WTC11 (cell line): ENCODE measurements around the gene HDAC1.

ENCODE experiments used
- CREB1 ChIP-seq: sonication (generic); formaldehyde crosslinking; IDR thresholded peaks from 2 replicates; pipeline ENCODE4 v1.8.0; 2023; ENCODE audit warnings: mild to moderate bottlenecking, missing genetic modification reagents
- ETV6 ChIP-seq: sonication (generic); formaldehyde crosslinking; IDR thresholded peaks from 2 replicates; pipeline ENCODE4 v1.8.1; 2022; ENCODE audit warnings: mild to moderate bottlenecking, missing genetic modification reagents
- FOXJ3 ChIP-seq: sonication (generic); formaldehyde crosslinking; IDR thresholded peaks from 2 replicates; pipeline ENCODE4 v1.9.0; 2021; ENCODE audit warnings: missing genetic modification reagents, mild to moderate bottlenecking, borderline replicate concordance
- OVOL2 ChIP-seq: fragments of 250-450 bp; sonication (Bioruptor Pico); IDR thresholded peaks from 2 replicates; pipeline ENCODE4 v1.9.0; 2021; ENCODE audit warnings: mild to moderate bottlenecking, borderline replicate concordance
- TEAD4 ChIP-seq: sonication (generic); formaldehyde crosslinking; IDR thresholded peaks from 2 replicates; pipeline ENCODE4 v1.8.0; 2022; ENCODE audit warnings: mild to moderate bottlenecking, missing genetic modification reagents
- ZBTB21 ChIP-seq: sonication (generic); formaldehyde crosslinking; IDR thresholded peaks from 2 replicates; pipeline ENCODE4 v1.8.1; 2023; ENCODE audit warnings: mild to moderate bottlenecking, missing genetic modification reagents, borderline replicate concordance
- ZNF281 ChIP-seq: sonication (generic); formaldehyde crosslinking; IDR thresholded peaks from 2 replicates; pipeline ENCODE4 v1.8.0; 2023; ENCODE audit warnings: mild to moderate bottlenecking, missing genetic modification reagents
- TF ChIP-seq, protein P1 (sequence below): fragments of 200-600 bp; IDR thresholded peaks from 2 replicates; pipeline ENCODE4 v1.8.0; 2022; ENCODE audit warnings: antibody characterized with exemption
- TF ChIP-seq, protein P2 (sequence below): sonication (generic); formaldehyde crosslinking; IDR thresholded peaks from 2 replicates; pipeline ENCODE4 v1.8.0; 2022; ENCODE audit warnings: mild to moderate bottlenecking, missing genetic modification reagents

DNA sequence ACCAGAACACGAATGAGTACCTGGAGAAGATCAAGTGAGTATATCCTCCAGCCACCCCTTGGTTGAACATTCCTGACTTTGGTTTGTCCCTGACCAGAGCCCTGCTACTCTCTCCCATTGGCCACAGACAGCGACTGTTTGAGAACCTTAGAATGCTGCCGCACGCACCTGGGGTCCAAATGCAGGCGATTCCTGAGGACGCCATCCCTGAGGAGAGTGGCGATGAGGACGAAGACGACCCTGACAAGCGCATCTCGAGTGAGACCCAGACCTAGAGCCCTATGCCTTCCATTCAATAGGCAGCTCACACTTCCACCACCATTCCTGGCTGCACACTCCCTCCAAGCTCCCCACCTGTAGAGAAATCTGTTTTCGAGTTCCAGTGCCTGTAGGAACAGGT lies 39.7 kb downstream of the HDAC1 start:
- TF ChIP-seq, protein P1, sequence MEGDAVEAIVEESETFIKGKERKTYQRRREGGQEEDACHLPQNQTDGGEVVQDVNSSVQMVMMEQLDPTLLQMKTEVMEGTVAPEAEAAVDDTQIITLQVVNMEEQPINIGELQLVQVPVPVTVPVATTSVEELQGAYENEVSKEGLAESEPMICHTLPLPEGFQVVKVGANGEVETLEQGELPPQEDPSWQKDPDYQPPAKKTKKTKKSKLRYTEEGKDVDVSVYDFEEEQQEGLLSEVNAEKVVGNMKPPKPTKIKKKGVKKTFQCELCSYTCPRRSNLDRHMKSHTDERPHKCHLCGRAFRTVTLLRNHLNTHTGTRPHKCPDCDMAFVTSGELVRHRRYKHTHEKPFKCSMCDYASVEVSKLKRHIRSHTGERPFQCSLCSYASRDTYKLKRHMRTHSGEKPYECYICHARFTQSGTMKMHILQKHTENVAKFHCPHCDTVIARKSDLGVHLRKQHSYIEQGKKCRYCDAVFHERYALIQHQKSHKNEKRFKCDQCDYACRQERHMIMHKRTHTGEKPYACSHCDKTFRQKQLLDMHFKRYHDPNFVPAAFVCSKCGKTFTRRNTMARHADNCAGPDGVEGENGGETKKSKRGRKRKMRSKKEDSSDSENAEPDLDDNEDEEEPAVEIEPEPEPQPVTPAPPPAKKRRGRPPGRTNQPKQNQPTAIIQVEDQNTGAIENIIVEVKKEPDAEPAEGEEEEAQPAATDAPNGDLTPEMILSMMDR: no peak
- TF ChIP-seq OVOL2 (CRISPR knock-in tag) (no peak), CREB1 (no peak), TEAD4 (CRISPR knock-in tag) (no peak), ZNF281 (CRISPR knock-in tag) (no peak), ZBTB21 (CRISPR knock-in tag) (no peak), FOXJ3 (CRISPR knock-in tag) (no peak), ETV6 (no peak)
- TF ChIP-seq, protein P2, sequence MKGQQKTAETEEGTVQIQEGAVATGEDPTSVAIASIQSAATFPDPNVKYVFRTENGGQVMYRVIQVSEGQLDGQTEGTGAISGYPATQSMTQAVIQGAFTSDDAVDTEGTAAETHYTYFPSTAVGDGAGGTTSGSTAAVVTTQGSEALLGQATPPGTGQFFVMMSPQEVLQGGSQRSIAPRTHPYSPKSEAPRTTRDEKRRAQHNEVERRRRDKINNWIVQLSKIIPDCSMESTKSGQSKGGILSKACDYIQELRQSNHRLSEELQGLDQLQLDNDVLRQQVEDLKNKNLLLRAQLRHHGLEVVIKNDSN (CRISPR knock-in tag): no peak
